Spinal cord (tissue), 10 donors: ENCODE measurements around the gene CSHL1. TPM values are rescaled to one million over a fixed set of nuclear protein-coding genes. Genes with fewer than 3 reads are reported as not detected.

Experiments
- DNase-seq, 6 donors: peaks; one replicate each; pipeline versions ENCODE4 v3.0.0 to v3.0.0-alpha.2; 2013 to 2015; ENCODE audit warnings: low spot score in 6 of 6, low read depth in 4 of 6
- H3K27ac ChIP-seq: one replicate; pipeline ENCODE4 v1.5.1; 2013; ENCODE audit warnings: low read depth, low read length, control low read depth
- H3K27me3 ChIP-seq: one replicate; pipeline ENCODE4 v1.6.1; 2013; ENCODE audit warnings: low read length; ENCODE audit not compliant: control insufficient read depth, insufficient read depth
- H3K36me3 ChIP-seq: one replicate; pipeline ENCODE4 v1.6.1; 2013; ENCODE audit warnings: low read length; ENCODE audit not compliant: control insufficient read depth, insufficient read depth
- H3K4me1 ChIP-seq: one replicate; pipeline ENCODE4 v1.6.1; 2013; ENCODE audit warnings: low read length; ENCODE audit not compliant: control insufficient read depth, insufficient read depth
- H3K4me3 ChIP-seq: one replicate; pipeline ENCODE4 v1.5.1; 2013; ENCODE audit warnings: low read depth, low read length, control low read depth
- H3K9me3 ChIP-seq: one replicate; pipeline ENCODE4 v1.6.1; 2013; ENCODE audit warnings: low read length; ENCODE audit not compliant: control insufficient read depth, insufficient read depth
- WGBS: methylation state at CpG from one replicate; pipeline ENCODE4 v1.1.5; 2013; ENCODE audit warnings: missing lambda C conversion rate; ENCODE audit not compliant: insufficient coverage; 5-methylcytosine and 5-hydroxymethylcytosine counted together
- polyA plus RNA-seq, 2 donors: library from polyadenylated mRNA; unstranded; fragments of 120-200 nt; gene quantifications; one replicate each; pipeline ENCODE4 v1.2.1, GENCODE V29; 2013; ENCODE audit not compliant: insufficient read length in 2 of 2
- total RNA-seq, 2 donors: library from RNA; depleted of rRNA in 1 of 2; stranded (reverse); fragments of 120-200 nt in 1 of 2; fragments of >200 nt in 1 of 2; gene quantifications; one replicate each; pipeline versions ENCODE4 v1.2.3 to v1.2.4, GENCODE V29; 2013 to 2014
- donor health status: healthy.

CSHL1 gene
- total and polyA plus RNA-seq, 4 donors, result 1.0 TPM; not detected in 3

- Histone ChIP-seq H3K4me1 (peaks cover 6% of the 10 kb centered on the region), H3K4me3 (no peak overlapping the region), H3K27ac (no peak overlapping the region), H3K27me3 (no peaks in the 10 kb centered on the region), H3K36me3 (no peaks in the 10 kb centered on the region), H3K9me3 (no peaks in the 10 kb centered on the region)
- peak in 1 of 6 donors; percentile 29 for DNase-seq
- 82% methylated on average over 10 of the region's 18 CpGs for WGBS
These were observed 38.7 kb upstream of the CSHL1 start for GRCh38 chr17:63949576-63950250.

- Histone ChIP-seq H3K4me1 (peaks cover 6% of the 10 kb centered on the region), H3K36me3 (no peaks in the 10 kb centered on the region), H3K4me3 (no peak overlapping the region), H3K27me3 (no peaks in the 10 kb centered on the region), H3K27ac (no peak overlapping the region), H3K9me3 (no peaks in the 10 kb centered on the region)
- DNase-seq, result no peak
- 82% methylated on average over 9 of the region's 9 CpGs for WGBS
These were observed 37.5 kb upstream of the CSHL1 start for GRCh38 chr17:63948521-63948920.

- 92% methylated on average over 18 of the region's 18 CpGs for whole genome bisulfite sequencing
These were observed 36.8 kb upstream of the CSHL1 start for GRCh38 chr17:63947711-63948330.

GRCh38 chr17:63946440-63947363 is 35.6 kb upstream of the CSHL1 start:
- no peaks in the 10 kb centered on the region for H3K27me3 ChIP-seq
- 49% methylated on average over 6 of the region's 20 CpGs for WGBS
- H3K4me1 ChIP-seq, result peaks cover 6% of the 10 kb centered on the region
- no peak overlapping the region for H3K27ac ChIP-seq
- H3K4me3 ChIP-seq, result no peak overlapping the region
- no peaks in the 10 kb centered on the region for H3K9me3 ChIP-seq
- no peaks in the 10 kb centered on the region for H3K36me3 ChIP-seq
- DNase-seq, result peak in 2 of 6 donors; percentile 27 to 36

More at GRCh38 chr17:63947711-63948330, 36.8 kb upstream of the CSHL1 start:
- no peak overlapping the region for H3K4me3 ChIP-seq
- no peaks in the 10 kb centered on the region for H3K36me3 ChIP-seq
- DNase-seq, result no peak
- H3K9me3 ChIP-seq, result no peaks in the 10 kb centered on the region
- peaks cover 6% of the 10 kb centered on the region for H3K4me1 ChIP-seq
- H3K27me3 ChIP-seq, result no peaks in the 10 kb centered on the region
- H3K27ac ChIP-seq, result no peak overlapping the region

- no peak for DNase-seq
- Histone ChIP-seq H3K4me1 (peaks cover 6% of the 10 kb centered on the region), H3K27ac (no peak overlapping the region), H3K4me3 (no peak overlapping the region), H3K9me3 (no peaks in the 10 kb centered on the region), H3K27me3 (no peaks in the 10 kb centered on the region), H3K36me3 (no peaks in the 10 kb centered on the region)
- WGBS, result 69% methylated on average over 6 of the region's 6 CpGs
These were observed 34.9 kb upstream of the CSHL1 start for GRCh38 chr17:63945784-63946439.

- Histone ChIP-seq H3K27ac (no peak overlapping the region), H3K4me1 (peaks cover 6% of the 10 kb centered on the region), H3K4me3 (no peak overlapping the region), H3K27me3 (no peaks in the 10 kb centered on the region), H3K36me3 (no peaks in the 10 kb centered on the region), H3K9me3 (no peaks in the 10 kb centered on the region)
- WGBS, result 94% methylated on average over 13 of the region's 24 CpGs
- no peak for DNase-seq
These were observed 33.9 kb upstream of the CSHL1 start for GRCh38 chr17:63944736-63945499.

- Histone ChIP-seq H3K4me1 (peaks cover 6% of the 10 kb centered on the region), H3K27ac (no peak overlapping the region), H3K36me3 (no peaks in the 10 kb centered on the region), H3K4me3 (no peak overlapping the region), H3K9me3 (no peaks in the 10 kb centered on the region), H3K27me3 (no peaks in the 10 kb centered on the region)
- 76% methylated on average over 2 of the region's 9 CpGs for WGBS
- DNase-seq, result no peak
These were observed 32.7 kb upstream of the CSHL1 start for GRCh38 chr17:63943745-63944144.

GRCh38 chr17:63942309-63942985 is 31.4 kb upstream of the CSHL1 start:
- Histone ChIP-seq H3K4me1 (peaks cover 6% of the 10 kb centered on the region), H3K36me3 (no peaks in the 10 kb centered on the region), H3K9me3 (no peaks in the 10 kb centered on the region), H3K4me3 (no peak overlapping the region), H3K27me3 (no peaks in the 10 kb centered on the region), H3K27ac (no peak overlapping the region)
- DNase-seq, result no peak
- WGBS, result 94% methylated on average over 16 of the region's 21 CpGs
